GM21528 (cell line): Measurements from ENCODE around the gene ARHGAP26.
"Not testable (repeated sequence)": the region's sequence is repeated elsewhere in the genome, so short reads cannot be mapped to it uniquely, and the experiment has no call there.

Experiments used
- ATAC-seq: cut with Tn5 transposase; IDR thresholded peaks from one replicate; pipeline ENCODE4 v1.9.1; 2021; ENCODE audit warnings: mild to moderate bottlenecking, moderate library complexity; ENCODE audit not compliant: unreplicated experiment, low FRiP score

The ARHGAP26 gene

DNA sequence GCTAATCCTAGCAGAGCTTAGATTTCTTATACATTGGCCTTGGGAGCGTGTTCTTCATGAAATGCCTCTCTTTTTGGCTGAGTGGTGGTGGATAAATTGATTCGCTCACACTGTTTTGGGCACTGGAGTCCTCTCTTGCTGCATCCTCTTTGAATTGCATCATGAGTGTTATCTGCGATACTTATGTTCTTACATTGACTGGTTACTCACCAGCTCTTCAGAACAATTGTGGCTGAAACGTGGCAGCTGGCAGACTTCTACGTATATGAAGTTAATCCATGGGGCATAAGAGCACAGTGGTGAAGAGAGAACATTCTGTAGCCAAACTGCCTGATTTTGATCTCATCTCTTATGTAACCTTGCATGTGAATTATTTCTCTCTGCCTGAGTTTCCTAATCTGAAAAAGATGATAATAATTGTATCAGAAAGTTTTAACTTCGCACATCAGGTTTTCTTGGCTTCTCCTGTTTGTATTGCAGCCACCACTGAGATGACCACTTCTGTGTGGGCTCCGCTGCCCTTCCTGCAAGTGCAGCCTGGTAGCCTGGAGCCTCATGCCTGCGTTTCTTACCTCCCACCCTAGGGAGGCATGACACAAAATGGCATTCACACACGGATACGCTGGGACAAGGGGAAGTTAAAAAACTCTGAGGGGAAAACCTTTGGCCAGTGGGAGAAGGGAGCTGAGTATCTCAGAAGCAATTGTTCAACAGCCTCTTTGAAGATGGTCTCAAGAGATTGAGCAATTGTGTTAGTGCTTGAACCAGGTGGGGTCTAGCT lies 295.2 kb downstream of the ARHGAP26 start:
- no peak for ATAC-seq

DNA sequence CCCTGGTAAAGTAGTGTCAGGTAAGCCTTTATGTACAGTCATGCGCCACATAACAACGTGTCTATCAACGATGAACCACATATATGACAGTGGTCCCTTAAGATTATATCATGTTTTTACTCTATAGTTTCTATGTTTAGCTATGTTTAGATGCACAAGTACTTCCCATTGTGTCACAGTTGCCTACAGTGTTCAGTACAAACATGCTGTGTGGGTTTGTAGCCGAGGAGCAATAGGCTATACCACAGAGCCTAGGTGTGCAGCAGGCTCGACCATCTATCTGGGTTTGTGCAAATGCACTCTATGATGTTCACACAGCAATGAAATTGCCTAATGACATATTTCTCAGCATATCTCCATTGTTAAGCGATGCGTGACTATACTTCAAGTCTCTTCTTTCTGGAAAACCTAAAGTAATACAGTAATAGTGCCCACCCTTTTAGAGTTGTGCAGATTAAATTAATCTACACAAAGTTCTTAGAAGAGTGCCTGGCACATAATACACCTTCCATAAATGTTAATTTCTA lies 295.9 kb downstream of the ARHGAP26 start:
- no peak for ATAC-seq

DNA sequence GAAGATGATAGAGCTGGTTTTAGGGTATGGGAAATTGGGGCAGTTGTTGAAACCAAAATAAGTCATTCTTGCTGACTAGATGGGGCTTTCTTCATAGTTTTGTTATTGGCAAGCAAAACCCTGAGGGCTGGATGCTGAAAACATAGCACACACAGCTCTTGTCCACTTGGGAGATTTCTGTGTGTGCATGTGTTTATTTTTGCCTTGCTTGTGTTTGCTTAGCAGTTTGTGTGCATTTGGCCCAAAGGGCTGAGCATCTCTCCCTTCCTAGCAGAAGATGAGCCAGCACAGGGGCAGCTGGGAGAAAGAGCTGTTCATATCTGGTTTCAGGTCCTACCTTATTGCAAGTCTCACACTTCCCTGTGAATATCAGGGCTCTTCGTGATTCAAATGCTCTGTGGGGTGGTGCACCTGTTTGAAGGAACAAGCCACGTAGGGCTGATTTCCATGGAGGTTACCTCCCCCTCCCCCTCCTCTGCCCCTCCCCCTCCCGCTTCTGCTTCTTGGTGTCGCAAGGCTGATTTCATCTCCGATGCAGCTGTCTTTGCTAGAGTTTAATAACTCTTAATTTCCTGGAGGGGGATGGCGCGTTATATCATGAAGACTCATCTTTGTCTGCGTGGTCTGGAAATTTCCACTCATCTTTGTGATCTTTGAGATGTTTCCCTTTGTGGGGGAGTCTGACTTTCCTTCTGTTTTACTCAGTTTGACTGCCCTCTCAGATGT lies 296.5 kb downstream of the ARHGAP26 start:
- peak; percentile 65 for ATAC-seq

DNA sequence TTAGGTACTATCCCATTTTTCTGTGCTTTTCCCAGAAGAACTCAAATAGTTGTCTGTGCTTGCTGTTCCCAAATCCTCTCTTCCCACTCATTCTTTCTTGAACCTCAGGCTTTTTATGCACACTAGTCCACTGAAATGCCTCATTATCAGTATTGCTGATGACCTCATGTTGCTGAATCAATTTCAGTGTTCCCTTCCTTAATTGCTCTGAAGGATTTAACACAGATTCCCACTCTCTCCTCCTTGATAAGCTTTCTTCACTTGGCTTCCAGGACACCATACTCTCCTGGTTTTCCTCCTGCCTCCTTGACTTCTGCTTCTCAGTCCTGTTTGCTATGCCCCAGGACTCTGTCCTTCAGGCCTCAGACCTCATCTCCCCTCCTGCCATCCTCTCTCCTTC lies 298.5 kb downstream of the ARHGAP26 start:
- no peak for ATAC-seq

DNA sequence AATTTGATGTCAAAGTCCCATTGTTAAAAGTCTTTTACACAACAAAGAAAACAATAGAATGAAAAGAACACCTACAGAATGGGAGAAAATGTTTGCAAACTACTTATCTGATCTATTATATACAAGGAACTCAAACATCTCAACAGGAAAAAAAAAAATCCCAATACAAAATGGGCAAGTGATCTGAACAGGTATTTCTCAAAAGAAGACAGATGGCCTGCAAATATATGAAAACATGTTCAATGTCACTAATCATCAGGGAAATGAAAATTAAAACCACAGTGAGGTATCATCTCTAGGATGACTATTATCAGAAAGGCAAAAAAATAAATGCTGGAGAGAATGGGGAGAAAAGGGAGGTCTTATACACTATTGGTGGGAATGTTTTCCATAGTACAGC lies 301.8 kb downstream of the ARHGAP26 start:
- ATAC-seq, result no peak

DNA sequence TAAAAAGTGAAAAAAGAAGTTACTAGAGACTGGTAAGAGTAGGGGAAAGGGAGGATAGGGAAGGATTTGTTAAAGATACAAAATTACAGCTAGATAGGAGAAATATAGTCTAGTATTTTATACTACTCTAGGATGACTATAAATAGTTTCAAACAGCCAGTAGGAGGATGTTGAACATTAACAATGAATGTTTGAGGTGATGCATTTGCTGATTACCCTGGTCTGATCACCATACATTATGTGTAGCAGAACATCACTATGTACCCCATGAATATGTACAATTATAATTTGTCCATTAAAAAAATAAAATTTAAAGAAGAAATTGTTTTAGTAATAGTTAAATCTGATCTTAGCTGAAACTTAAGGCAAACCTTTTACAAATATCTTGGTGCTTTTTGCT lies 302.6 kb downstream of the ARHGAP26 start:
- ATAC-seq, result no peak

DNA sequence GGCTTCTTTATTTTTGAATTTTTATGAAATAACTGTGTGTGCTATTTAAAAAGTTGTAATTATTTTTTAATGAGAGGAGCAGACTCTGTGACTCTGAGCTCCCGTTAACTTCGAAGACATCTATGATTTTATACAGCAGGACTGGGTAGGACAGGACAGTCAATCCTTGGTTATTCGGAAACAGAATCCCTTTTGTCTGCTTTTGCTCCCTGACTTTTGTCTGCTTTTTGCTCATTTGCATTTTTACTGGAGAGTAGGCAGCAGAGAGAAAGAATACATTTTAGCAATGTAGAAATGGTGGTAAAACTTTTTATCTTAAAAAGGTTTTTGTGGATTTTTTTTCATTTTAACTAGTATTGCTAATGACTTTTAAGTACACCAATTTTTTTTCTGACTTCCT lies 303.6 kb downstream of the ARHGAP26 start:
- ATAC-seq, result no peak

DNA sequence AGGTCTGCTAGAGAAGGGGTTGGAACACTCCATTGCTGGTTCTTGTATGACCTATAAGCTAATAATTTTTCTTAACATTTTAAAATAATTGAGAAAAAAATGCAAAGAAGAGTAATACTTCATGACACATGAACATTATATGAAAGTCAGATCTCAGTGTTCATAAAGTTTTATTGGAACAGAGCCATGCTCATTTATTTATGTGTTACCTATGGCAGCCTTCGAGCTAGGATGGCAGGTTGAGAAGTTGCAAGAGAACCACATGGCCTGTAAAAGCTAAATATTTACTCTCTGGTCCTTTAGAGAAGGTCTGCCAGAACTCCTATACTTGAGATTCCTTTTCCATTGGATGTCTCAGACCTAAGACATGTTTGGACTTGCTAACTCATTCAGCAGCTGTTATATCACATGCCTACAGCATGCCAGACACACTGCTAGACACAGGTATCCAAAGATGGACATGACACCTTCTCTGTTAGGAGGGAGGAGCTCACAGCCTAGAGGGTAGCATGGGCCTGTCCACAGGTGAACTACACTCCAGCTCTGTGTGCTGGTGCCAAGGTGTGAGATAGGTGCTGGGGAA lies 304.3 kb downstream of the ARHGAP26 start:
- no peak for ATAC-seq

DNA sequence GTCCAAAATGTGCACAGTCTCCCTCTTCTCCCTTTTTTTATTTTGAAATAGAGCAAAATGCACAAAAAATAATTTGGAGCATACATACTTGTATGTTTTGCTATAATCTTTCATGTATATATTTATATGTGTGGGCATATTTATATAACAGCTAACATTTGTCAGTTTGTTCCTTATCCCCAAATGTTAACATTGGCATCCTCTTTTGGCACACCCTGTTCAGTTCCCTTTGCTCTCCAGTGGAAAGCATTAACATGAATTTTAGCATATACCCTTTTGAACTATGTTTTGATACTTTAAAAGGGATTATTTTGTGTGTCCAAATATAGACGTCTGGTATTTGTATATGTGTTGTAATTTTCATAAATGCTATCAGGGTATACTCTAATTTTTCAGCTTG lies 306.2 kb downstream of the ARHGAP26 start:
- ATAC-seq, result no peak

DNA sequence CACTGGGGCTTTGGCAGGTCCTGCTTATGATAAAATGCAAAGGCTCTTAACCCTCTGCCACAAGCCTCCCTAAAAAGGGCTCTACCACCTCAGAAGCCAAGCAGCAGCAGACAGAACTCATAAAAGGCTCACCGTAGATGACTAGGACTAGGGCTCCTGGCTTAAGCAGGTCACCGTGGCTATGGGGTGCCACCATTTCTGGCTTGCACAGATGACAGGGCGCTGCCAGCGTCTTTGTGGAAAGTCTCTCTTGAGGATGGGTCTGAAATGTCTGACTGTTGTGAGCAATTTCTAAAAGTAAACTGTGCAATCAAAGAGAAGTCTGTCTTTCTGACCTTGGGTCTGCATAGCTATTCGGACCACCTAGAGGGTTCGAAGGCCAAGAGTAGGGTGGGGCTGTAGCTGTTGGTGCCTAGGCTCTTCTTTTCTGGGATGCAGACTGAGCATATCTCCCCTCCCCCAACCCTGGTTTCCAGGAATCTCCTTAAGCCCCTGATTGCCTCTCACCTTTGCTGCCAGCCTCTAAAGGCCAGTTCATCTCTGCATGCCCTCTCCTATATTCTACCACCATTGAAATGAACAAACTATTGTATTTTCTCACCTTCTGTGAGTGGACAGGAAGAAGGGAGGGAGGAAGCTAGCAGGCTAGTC lies 307.4 kb downstream of the ARHGAP26 start:
- ATAC-seq, result no peak

DNA sequence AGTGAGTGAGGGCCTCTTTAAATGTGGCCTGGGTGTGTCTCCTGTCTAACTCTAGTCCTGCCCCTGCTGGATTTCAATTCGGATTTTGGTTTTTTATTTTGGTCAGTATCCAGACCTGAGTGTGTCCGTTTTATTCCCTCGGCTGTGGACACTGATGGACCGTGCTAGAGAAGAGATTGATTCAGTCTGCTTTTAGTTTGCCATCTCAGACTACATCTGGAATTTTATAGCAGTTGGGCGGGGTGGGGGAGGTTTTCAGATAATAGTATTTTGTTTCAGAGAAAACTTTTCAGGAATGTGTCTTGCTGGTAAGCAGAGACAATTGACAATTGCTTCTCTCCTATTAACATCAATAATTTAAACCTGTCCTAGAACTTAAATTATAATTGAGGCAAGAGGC lies 308.1 kb downstream of the ARHGAP26 start:
- ATAC-seq, result no peak

DNA sequence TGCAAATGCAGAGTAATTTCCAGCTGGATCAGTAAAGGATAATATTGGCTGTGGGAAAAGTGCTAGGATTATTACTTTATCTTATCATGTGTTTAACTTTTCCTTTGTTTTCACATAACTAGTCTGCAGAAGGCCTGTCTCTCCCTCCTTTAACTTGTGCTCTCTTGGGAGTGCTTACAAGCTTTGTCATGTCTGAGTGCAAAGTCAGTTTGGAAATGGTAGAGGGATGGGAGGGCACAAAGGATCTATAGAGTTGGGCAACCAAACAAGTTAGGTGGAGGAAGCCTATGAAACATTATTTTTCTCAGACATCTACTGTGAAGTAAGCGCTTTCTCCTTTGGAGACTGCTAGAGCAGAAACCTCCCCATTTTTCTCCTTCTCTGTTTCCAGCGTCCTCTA lies 308.8 kb downstream of the ARHGAP26 start:
- ATAC-seq, result no peak

DNA sequence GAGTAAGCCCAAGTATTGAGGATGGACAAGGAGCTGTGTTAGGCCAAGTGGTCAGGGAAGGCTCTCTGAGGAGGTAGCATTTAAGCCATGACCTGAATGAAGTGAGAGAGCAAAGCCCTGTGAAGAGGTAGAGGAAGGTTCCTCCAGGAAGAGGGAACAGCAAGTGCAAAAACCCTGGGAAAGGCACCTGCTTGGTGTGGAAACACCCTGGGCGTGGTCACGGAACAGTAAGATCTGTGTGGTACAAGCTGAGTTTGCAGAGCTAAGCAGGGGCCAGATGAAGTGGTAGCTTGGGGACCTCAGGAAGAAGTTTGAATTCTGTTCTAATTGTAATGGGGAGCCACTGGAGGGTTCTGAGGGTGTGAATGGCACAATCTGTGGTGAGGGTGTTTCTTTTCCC lies 310.2 kb downstream of the ARHGAP26 start:
- no peak for ATAC-seq

DNA sequence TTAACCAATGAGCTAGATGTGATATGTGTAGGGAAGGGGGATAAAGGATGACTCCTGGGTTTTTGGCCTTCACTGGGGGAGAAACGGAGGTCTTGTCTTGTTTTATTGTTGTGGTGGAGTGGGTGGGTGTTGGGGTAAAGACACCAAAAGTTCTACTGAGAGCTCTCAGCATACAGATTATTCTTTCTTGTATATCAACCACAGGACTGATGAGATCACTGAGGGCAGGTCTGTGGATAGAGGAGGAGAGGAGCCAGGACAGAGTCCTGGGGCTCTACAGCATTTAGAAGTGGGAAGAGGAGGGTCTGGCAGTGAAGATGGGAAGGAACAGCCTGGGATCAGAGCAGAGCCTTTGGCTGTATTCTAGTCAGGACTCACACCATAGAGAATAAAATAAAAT lies 310.8 kb downstream of the ARHGAP26 start:
- no peak for ATAC-seq

DNA sequence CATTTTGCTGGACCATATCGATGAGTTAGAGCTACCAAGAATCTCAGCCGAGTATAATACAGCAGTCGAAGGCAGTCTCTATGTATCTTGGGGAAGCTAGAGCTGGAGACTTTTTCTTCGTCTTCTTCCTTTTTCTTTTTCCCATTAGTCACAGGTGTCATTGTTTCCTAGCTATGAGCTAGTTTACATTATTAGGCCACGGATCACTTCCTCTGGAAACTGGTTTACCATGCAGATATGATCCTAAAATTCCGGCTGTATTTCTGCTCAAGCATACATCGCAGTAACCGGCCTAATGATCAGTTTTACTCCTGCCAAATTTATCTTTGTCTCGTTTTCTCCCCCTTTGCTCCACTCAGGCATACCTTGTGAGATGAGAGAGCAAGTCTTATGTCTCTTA lies 312.8 kb downstream of the ARHGAP26 start:
- no peak for ATAC-seq

DNA sequence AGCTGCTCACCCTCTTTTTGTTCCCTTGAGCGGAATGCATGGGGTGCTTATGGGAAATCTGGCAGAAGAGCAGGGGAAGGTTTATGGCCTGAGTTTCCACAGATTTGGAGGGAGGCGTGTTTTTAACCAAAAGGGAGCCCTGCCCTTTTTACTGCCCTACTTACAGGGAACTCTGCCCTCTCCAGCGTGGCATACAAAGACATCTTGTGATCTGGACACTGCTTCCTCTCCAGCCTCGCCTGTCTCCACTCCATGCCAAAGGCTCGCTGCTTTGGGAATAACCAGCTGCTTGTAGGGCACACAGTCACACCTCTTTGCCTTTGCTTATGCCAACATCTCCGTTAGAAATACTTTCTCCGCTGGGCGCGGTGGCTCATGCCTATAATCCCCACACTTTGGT lies 314.2 kb downstream of the ARHGAP26 start:
- no peak for ATAC-seq

DNA sequence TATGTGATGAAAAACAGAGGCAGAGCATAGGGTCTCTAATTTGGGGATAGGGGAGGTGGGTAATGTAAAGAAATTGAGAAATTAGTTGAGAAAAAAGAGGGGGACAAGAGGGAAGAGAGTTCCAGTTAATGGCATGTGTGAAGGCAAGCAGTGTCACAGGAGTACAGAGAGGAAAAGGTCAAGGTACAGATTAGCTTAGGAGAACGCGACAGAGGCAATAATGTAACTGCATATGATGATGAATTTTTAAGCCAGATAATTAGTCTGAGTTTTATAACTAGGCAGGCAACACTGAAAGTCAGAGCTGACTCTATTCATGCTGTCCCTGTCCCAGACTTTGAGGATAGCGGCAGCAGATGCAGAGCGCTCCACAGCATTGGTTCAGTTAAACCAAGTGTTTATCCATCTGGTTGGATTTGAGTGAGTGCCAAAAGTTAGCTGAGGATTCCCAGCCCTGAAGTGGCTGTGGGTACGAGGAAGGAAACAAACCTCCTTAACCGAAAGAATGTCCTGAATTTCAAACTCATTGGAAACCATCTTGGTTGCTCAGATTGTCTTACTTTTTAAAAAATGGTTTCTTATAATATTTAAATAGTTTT lies 315.2 kb downstream of the ARHGAP26 start:
- ATAC-seq, result no peak

DNA sequence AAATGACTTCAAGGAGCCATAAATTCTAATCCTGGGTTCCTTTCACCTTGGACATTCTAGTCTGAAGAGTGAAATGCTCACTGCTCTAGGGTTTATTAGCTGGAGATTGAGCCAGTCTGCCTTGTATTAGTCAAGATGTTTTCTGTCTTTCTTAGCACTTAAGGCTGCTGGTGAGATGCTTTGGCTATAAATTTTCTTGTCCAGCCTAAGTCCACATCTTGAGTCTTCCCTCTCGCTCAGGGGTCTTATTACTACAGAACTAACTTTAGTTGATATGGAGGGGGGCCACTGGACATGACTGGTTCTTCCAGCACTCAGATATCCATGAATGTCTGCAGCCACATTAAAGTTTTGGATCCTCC lies 316.4 kb downstream of the ARHGAP26 start:
- no peak for ATAC-seq

DNA sequence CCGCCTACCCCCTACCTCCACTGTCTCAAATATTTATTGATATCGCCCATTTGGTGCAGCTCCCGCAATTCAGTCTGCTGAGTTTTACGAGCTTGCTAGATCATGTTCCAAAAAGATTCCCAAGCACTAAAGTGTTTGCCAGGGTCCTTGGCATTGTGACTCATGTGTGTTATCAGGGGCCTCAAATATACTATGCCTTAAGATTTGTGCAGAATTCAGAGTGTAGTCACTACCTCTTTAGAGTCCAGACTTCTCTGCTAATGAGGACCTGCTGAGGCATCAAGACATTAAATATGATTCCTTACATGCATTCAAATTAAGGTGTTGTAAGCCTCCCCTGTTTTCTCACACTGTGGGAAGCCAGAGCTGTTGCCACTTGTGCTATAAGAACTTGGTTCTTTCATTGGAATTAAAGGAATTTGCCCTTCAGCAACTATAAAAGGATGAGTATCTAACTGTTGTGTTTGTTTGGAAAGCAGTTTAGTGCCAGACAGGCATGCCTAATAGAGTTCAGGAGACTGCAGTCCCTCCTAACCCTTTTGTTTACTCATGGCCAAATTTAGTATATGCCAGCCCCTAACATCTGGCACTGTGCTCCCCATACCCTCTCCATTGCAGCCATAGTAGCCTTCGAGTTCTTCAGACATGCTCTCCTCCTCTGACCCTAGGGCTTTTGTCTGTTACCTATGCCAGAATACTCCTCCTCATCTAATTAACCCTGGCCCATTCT lies 316.9 kb downstream of the ARHGAP26 start:
- ATAC-seq, result no peak

DNA sequence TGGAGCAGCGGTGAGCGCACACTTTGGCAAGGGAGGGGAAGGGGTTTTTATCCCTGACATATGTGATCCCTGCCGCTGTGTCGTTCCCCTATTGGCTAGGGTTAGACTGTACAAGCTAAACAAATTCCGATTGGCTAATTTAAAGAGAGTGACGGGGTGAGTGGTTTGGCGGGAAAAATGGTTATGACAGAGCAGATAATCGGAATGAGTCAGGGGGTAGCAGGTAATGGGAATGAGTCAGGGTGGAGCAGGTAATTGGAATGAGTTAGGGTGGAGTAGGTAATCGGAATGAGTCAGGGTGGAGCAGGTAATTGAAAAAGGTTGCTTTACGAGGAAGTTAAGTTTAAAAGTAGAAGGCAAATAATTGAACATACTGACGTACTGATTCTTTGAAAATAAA lies 318.5 kb downstream of the ARHGAP26 start:
- ATAC-seq, result not testable (repeated sequence)
